ENCODE measurements around the gene CCDC85C.

CCDC85C gene

DNA sequence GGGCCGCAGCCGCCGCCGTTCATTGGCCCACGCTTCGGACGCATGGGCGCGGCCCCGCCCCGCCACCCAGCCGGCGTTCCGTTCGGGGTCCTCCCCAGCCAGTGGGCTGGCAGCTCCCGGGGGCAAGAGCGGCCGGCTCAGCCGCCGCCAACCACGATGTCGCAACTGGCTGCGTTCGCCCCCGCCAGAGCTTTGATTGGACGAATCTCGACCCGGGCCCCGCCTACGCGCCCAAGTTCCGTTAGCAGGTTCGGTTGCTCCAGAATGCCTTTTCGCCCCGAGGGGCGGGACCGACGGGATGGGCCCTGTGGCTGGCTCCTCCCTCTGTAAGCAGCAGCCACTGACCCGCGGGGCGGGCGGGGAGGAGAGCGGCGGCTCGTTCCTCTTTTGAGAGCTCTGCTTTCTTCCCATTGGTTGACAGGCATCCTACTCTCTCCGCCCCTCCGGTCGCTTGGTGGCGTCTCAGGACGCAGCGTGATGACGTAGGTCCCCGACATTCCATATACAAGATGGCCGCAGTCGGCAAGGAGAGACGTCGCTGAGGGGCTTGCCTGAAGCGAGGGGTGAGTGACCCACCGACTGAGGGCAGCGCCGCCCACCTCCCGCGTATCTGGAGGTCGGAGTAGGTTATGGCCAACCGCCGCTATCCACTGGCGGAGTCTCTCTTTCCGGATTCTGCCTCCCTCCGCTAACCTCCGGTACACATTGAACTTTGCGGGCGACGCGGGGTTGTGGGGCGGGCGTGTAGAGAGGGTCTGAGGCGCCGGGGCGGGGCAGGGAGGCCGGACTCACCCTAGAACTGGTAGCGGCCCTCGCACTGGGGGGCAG, 122.9 kb downstream of the CCDC85C start, which contains the start of gene CCNK:
Gene CCNK, plus strand, starts transcription at position 493 of the 828 bp plus-strand sequence. CDS start 11,269 bp downstream, outside the sequence.
- TF ChIP-seq, protein P1, sequence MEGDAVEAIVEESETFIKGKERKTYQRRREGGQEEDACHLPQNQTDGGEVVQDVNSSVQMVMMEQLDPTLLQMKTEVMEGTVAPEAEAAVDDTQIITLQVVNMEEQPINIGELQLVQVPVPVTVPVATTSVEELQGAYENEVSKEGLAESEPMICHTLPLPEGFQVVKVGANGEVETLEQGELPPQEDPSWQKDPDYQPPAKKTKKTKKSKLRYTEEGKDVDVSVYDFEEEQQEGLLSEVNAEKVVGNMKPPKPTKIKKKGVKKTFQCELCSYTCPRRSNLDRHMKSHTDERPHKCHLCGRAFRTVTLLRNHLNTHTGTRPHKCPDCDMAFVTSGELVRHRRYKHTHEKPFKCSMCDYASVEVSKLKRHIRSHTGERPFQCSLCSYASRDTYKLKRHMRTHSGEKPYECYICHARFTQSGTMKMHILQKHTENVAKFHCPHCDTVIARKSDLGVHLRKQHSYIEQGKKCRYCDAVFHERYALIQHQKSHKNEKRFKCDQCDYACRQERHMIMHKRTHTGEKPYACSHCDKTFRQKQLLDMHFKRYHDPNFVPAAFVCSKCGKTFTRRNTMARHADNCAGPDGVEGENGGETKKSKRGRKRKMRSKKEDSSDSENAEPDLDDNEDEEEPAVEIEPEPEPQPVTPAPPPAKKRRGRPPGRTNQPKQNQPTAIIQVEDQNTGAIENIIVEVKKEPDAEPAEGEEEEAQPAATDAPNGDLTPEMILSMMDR (conservative IDR thresholded peaks at IDR 0.05; ENCODE audit: low read length), result no peak
- peak within 1 kb of the TSS; percentile 96 for H3K4me3 ChIP-seq (ENCODE audit: low read length)
- DNase-seq (ENCODE audit: low read depth), result peak; percentile 100

DNA sequence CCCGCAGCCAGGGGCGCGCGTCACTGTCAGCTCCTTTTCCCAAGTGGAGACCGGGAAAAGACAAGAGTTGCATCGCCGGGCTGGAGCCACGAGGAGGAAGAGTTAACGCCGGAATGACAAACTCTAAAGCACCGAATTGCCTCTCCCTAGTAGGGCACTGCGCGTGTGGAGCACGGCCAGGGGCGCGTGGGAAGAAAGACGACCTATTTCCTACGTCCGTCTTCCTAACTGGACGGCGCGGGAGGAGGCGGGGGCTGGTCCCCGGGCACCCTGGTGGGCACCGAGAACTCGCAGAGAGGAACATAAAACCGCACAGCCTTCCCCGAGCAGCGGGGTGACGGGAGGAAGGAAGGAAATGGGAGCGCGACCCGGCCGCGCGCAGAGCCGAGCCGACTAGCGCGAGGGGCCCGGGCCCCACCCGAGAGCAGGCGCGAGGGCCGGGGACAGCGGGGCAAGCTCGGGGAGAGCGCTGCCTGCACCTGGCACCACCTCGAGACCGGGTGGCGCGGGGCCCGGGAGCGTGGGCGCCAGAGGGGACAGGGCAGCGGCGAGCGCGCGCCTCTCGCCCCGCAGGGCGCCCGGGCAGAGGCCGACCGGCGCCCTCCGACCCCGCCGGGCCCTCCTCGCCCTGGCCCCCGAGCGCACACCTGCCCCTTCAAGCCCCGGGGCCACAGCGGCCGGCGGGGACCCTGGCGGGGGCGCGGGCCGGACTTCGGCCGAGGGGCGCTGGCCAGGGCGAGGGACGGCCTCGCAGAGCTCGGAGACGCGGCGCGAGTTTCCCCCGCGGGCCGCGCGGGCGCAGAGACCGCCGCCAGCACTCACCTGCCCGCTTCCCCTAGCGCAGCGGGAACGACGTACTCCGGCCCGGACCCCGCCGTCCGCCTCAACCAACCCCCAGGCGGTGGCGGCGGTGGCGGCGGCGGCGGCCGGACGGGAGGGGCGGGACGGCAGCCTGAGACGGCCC, 123.8 kb downstream of the CCDC85C start, which contains the start of gene SETD3:
Gene SETD3, minus strand, starts transcription at position 954 of the 964 bp plus-strand sequence. CDS start 15,054 bp downstream, outside the sequence.
- TF ChIP-seq, protein P1 (conservative IDR thresholded peaks at IDR 0.05; ENCODE audit: low read length), result no peak
- peak within 1 kb of the TSS; percentile 96 for H3K4me3 ChIP-seq (ENCODE audit: low read length)
- peak; percentile 73 for DNase-seq (ENCODE audit: low read depth)

DNA sequence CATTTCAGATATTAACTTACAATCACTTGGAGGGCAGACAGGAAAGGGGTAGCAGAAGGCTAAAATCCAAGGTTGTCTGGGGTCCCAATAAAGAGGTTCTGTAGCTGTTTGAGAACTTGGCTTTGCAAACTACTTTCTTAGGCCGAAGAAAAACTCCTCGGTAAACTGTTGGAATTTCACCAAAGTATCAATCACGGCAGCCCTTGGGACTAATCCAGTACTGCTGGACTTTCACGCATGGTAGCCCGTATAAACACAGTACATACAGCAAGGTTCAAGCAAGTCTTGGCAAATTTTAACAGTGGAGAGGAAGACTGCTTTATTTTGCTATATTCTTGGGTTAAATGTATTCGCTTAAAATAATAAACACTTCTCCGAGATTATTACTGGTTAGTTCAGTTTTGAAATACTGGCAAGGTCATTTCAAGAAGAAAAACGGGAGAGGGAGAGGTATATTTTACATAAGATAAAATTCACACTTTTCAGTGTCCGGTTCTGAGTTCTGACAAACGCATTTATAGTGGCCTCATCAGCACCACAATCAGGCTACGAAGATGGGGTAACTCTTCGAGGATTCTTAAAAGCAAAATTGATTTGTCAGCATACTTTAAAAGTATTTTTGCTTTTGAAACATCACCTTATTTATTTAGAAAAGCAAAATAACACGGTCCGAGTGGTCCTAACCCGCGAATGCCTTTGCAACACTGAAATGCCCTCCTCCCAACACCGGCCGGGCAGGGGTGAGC, 124.7 kb downstream of the CCDC85C start:
- TF ChIP-seq, protein P1 (conservative IDR thresholded peaks at IDR 0.05; ENCODE audit: low read length), result peak; percentile 17; the same call in 1 of the 2 replicates
- DNase-seq (ENCODE audit: low read depth), result no peak
- peak overlapping the region; percentile 72 for H3K4me3 ChIP-seq (ENCODE audit: low read length)

DNA sequence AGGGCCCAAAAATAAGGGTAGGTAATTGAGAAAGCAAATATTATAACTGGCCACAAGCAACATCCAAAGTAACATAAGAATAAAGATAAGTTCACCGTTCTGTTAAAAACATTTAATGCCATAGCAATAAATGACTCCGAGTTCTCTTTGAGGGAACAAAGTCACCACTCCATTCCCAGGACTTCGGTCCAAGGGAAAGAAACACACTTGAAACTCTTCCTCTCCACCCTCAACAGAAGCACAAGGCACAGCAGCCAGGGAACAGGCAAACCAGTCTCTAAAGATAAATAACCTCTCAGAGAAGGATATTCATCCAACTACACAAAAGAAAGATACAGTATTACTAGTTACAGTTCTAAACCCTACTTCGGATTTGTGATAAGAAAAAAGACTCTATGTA, 125.9 kb downstream of the CCDC85C start:
- DNase-seq (ENCODE audit: low read depth), result no peak
- no peak overlapping the region for H3K4me3 ChIP-seq (ENCODE audit: low read length)
- TF ChIP-seq, protein P1 (conservative IDR thresholded peaks at IDR 0.05; ENCODE audit: low read length), result no peak

DNA sequence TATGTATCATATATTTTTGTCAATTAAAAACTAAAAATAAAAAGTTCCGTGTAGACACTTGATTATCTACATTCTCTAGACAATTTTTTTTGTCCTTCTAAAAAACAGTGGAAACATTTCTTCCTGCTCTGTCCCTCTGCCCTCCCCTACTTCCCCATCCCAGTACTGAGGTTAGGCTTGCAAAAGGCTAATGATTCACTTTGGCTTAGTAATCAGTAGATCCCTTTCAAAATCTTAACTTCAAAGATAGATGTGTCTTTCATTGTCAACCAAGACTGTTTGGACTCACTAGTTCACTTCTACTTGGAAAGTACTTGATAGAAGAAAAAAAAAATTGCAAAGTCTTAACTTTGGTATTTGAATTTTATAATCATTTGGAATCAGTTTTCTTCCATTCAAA, 127.1 kb downstream of the CCDC85C start:
- H3K4me3 ChIP-seq (ENCODE audit: low read length), result no peak overlapping the region
- TF ChIP-seq, protein P1 (conservative IDR thresholded peaks at IDR 0.05; ENCODE audit: low read length), result no peak
- DNase-seq (ENCODE audit: low read depth), result peak; percentile 29

DNA sequence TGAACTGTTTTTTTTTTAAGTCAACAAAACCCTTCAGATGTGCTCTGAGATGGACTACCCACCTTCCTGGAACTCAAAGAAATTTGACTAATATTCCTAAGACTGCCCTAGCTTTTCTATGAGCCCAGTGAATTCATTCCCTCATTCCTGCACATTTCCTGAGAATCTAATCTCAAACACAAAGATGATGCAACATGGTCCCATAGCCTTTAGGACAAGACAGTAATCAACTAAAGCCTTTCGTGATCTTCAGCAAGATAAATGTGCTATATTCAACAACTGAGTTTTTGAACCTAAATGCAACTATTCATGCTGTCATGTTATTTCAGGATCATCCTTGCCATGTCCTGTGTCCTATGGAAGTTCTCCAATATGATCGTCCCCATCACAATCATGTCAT, 128.3 kb downstream of the CCDC85C start:
- TF ChIP-seq, protein P1 (conservative IDR thresholded peaks at IDR 0.05; ENCODE audit: low read length), result no peak
- no peak overlapping the region for H3K4me3 ChIP-seq (ENCODE audit: low read length)
- DNase-seq (ENCODE audit: low read depth), result no peak
